COLO668 (cell line): ENCODE results near the gene ASB13.

ENCODE experiments used
- DNase-seq: peaks from one replicate; lab custom pipeline; 2025; ENCODE audit not compliant: unreplicated experiment; lab: John Stamatoyannopoulos, UW

ASB13 gene

GRCh38 chr10:5591336-5591824 lies 75.0 kb downstream of the ASB13 start:
- DNase-seq, result no peak

DNA sequence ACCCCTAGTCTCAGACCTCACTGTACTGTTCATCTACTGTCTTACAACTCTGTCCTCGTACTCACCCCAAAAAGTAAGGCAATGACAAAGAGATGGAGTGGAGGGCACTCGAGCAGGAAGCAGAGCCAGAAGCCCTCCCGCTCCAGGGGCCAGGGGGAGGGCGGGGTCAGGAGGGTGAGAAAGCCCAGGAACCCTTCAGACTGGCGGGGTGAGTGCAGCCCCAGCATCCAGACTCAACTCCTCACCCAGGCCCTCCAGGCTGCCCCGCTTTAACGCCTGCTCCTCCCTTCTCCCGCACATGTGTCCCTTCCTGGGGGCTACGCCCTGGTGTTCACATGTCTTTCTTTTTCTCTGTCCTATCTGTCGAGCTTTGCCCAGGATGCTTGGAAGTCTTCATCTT lies 75.6 kb downstream of the ASB13 start:
- no peak for DNase-seq

DNA sequence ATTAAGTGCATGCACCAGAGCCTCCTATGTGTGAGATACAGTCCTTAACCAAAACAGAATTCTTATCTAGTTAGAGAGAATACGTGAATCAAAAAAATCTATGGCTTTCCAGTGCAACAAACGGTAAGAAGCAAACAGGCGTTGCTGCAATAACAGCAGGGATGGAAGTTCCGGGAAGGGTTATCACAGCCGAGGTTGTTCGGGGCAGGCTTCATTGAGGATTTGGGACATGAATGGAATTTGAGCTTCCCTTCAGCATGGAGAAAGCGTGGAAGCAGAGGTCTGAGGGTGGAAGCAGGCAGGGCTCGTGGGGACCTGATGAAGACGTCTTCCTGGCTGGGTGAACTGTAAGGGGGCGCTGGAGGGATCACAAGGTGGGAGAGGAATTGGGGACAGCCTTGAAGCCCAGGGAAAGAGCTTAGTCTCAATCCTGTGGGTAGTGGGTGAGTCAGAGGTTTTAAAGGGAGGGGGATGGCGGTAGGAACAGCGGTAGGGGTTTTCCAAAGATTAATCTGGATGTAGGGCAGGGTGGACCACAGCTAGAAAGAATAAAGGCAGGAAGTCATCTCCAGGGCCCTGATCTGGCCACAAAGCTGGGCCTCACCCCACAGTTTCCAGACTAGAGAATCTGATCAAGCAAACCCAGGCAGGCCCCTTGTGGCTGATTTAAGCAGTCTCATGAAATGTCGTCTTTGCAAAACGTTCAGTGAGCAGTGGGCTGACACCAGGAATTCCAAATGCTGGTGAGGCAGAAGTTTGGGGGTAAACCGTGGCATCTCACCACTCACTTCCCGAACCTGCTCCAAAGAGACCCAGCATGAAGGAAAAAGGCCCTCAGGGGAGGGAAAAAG lies 76.5 kb downstream of the ASB13 start:
- no peak for DNase-seq

DNA sequence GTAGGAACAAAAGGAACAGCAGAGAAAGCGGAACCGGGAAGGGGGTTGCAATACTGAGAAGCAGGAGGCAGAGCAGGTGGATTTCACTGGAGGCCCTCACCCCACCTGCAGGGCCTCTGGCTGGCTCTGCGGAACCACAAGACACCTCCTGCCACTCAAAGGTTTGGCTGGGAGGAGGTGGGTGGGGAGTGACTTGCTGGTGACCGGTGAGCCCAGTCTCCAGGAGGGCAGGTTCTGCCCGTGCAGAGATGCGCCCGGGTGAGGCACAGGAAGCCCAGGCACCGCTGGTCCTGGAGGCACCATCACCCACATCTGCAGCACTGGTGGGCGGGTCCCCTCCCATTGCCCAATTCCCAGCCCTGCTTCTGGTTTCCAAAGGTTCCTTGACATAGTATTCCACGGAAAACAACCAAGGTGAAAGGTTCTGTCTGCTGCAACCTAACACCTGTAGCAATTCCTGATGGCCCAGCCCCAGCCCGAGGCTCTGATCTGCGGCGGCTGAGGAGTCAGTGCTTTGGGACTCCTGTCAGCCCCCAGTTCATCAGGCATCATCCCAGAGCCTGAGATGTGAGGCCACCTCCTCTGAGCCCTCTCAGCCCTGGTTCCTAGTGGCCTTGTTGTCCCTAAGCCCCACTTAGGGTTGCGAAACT lies 77.3 kb downstream of the ASB13 start:
- no peak for DNase-seq
